GM12878 (cell line): ENCODE measurements around the gene PHF23. TPM values are rescaled to one million over a fixed set of nuclear protein-coding genes. Genes with fewer than 3 reads are reported as not detected.

Experiments used
- ATAC-seq: fragments of 200-7000 bp; cut with Tn5 transposase; 3 replicates; pipeline ENCODE4 v1.9.1; 2020; ENCODE audit warnings: mild to moderate bottlenecking, moderate library complexity
- BruUV-seq: library from RNA; stranded (reverse); fragments of 400-500 nt; replicated peaks from 2 replicates; lab custom pipeline; 2021; lab: Mats Ljungman, UMichigan
- CTCF ChIA-PET: fragments of 300-600 bp; sonication (Branson Sonifier 250); formaldehyde crosslinking; extraction: SDS; loops from one replicate; lab custom pipeline; 2021; ENCODE audit warnings: inconsistent platforms; lab: Yijun Ruan, JAX
- POLR2A ChIA-PET: fragments of 350-600 bp; formaldehyde crosslinking; extraction: SDS; loops from one replicate; lab custom pipeline; 2021; ENCODE audit warnings: inconsistent platforms; lab: Charles Lee
- RAD21 ChIA-PET: fragments of 300-600 bp; sonication (Branson Sonifier 250); formaldehyde crosslinking; loops from one replicate; lab custom pipeline; 2023; ENCODE audit warnings: antibody characterized with exemption; ENCODE audit not compliant: unreplicated experiment; lab: Charles Lee
- SMC1A ChIA-PET: fragments of 300-600 bp; sonication (Branson Sonifier 250); formaldehyde crosslinking; loops from one replicate; lab custom pipeline; 2023; ENCODE audit not compliant: unreplicated experiment, uncharacterized antibody; lab: Charles Lee
- DNase-seq: peaks from one replicate; pipeline ENCODE4 v3.0.0-alpha.2; 2011; ENCODE audit warnings: low read depth, low spot score
- FAIRE-seq: peaks from 3 replicates; lab custom pipeline; 2011; peaks lifted over from hg19 to GRCh38; lab: Jason Lieb, UNC
- H2AFZ ChIP-seq: 2 replicates; pipeline ENCODE4 v1.6.0; 2011; ENCODE audit warnings: low read depth, low read length, control low read depth; ENCODE audit not compliant: control insufficient read depth
- H3K27ac ChIP-seq: 2 replicates; pipeline ENCODE4 v1.5.1; 2011; ENCODE audit warnings: control low read depth; ENCODE audit not compliant: control insufficient read depth, insufficient read depth
- H3K27me3 ChIP-seq, 2 experiments: replicated peaks in 1 of 2; 2 replicates each; pipeline versions ENCODE4 v1.6.0 to v1.6.1; 2011; ENCODE audit warnings: low read length in 1 of 2; ENCODE audit not compliant: control insufficient read depth in 2 of 2, insufficient read depth in 2 of 2
- H3K36me3 ChIP-seq, 2 experiments: 2 replicates each; pipeline ENCODE4 v1.5.1; 2011; ENCODE audit warnings: low read length in 1 of 2; ENCODE audit not compliant: control insufficient read depth in 2 of 2, insufficient read depth in 2 of 2
- H3K4me1 ChIP-seq: 2 replicates; pipeline ENCODE4 v1.6.1; 2011; ENCODE audit warnings: mild to moderate bottlenecking, low read length, moderate library complexity, mixed read lengths; ENCODE audit not compliant: control insufficient read depth, insufficient read depth
- H3K4me2 ChIP-seq: 2 replicates; pipeline ENCODE4 v1.6.0; 2011; ENCODE audit warnings: control low read depth; ENCODE audit not compliant: control insufficient read depth, insufficient read depth
- H3K4me3 ChIP-seq: fragments of 200-600 bp; sonication (generic); 2 replicates; pipeline ENCODE4 v1.5.1; 2016
- H3K79me2 ChIP-seq: 2 replicates; pipeline ENCODE4 v1.6.0; 2011; ENCODE audit warnings: low read length; ENCODE audit not compliant: control insufficient read depth, insufficient read depth
- H3K9ac ChIP-seq: 2 replicates; pipeline ENCODE4 v1.8.0; 2011; ENCODE audit warnings: low read length, control low read depth, mixed read lengths; ENCODE audit not compliant: control insufficient read depth, insufficient read depth
- H3K9me3 ChIP-seq: replicated peaks from 3 replicates; pipeline ENCODE4 v1.5.1; 2011; ENCODE audit warnings: mild to moderate bottlenecking, low read length; ENCODE audit not compliant: control insufficient read depth, insufficient read depth
- H4K20me1 ChIP-seq: 2 replicates; pipeline ENCODE4 v1.6.0; 2011; ENCODE audit not compliant: control insufficient read depth, insufficient read depth
- CBX5 ChIP-seq: sonication (generic); IDR thresholded peaks from 2 replicates; pipeline ENCODE4 v1.6.1; 2016; ENCODE audit warnings: low read depth, moderate library complexity, mild to moderate bottlenecking, inconsistent platforms
- CHD1 ChIP-seq: IDR thresholded peaks from 2 replicates; pipeline ENCODE4 v1.6.1; 2012; ENCODE audit warnings: low read depth, low read length, improper control_type of control experiment
- FOXM1 ChIP-seq: IDR thresholded peaks from 2 replicates; pipeline ENCODE4 v1.6.1; 2012; ENCODE audit warnings: low read depth, mild to moderate bottlenecking, inconsistent platforms, low read length, moderate library complexity
- HCFC1 ChIP-seq: fragments of 150-350 bp; IDR thresholded peaks from 2 replicates; pipeline ENCODE4 v1.6.1; 2014; ENCODE audit warnings: low read length
- HDAC6 ChIP-seq: fragments of 200-600 bp; sonication (generic); IDR thresholded peaks from one replicate; pipeline ENCODE4 v1.8.0; 2017; ENCODE audit warnings: antibody characterized with exemption; ENCODE audit not compliant: unreplicated experiment
- HSF1 ChIP-seq: fragments of 150-350 bp; IDR thresholded peaks from 2 replicates; pipeline ENCODE4 v1.6.1; 2014; ENCODE audit warnings: mild to moderate bottlenecking, low read depth, low read length
- KAT2A ChIP-seq: conservative IDR thresholded peaks from 2 replicates; pipeline ENCODE4 v1.6.1; 2011; ENCODE audit warnings: low read depth, low read length; ENCODE audit not compliant: control insufficient read depth
- MEF2A ChIP-seq: IDR thresholded peaks from 2 replicates; pipeline ENCODE4 v1.6.1; 2011; ENCODE audit warnings: low read depth, mild to moderate bottlenecking, low read length, moderate library complexity; ENCODE audit not compliant: insufficient read depth
- MLLT1 ChIP-seq: fragments of 450-650 bp; IDR thresholded peaks from 2 replicates; pipeline ENCODE4 v1.6.1; 2016; ENCODE audit warnings: mild to moderate bottlenecking
- MYB ChIP-seq: fragments of 150-350 bp; IDR thresholded peaks from 2 replicates; pipeline ENCODE4 v1.6.1; 2014; ENCODE audit warnings: mild to moderate bottlenecking, low read depth, low read length, borderline replicate concordance
- PAX8 ChIP-seq: fragments of 450-650 bp; IDR thresholded peaks from 2 replicates; pipeline ENCODE4 v1.6.1; 2017; ENCODE audit warnings: mild to moderate bottlenecking, moderate library complexity
- POLR2A ChIP-seq: IDR thresholded peaks from 2 replicates; pipeline ENCODE4 v1.6.1; 2011; ENCODE audit warnings: low read depth, mild to moderate bottlenecking, low read length
- POU2F2 ChIP-seq: IDR thresholded peaks from 3 replicates; pipeline ENCODE4 v1.6.1; 2011; ENCODE audit warnings: low read depth, mild to moderate bottlenecking, low read length, borderline replicate concordance
- RELB ChIP-seq: fragments of 450-650 bp; IDR thresholded peaks from 2 replicates; pipeline ENCODE4 v1.6.1; 2017; ENCODE audit warnings: low read depth, mild to moderate bottlenecking, moderate library complexity
- RFX5 ChIP-seq: IDR thresholded peaks from 2 replicates; pipeline ENCODE4 v1.6.1; 2011; ENCODE audit warnings: low read depth, low read length, improper control_type of control experiment
- TCF3 ChIP-seq: IDR thresholded peaks from 2 replicates; pipeline ENCODE4 v1.6.1; 2012; ENCODE audit warnings: low read depth, mild to moderate bottlenecking, low read length, borderline replicate concordance; ENCODE audit not compliant: insufficient read depth
- TCF7 ChIP-seq: IDR thresholded peaks from 2 replicates; pipeline ENCODE4 v1.6.1; 2014; ENCODE audit warnings: antibody characterized with exemption, borderline replicate concordance
- ZNF24 ChIP-seq: fragments of 450-650 bp; IDR thresholded peaks from 2 replicates; pipeline ENCODE4 v1.6.1; 2017; ENCODE audit warnings: antibody characterized with exemption, mild to moderate bottlenecking
- WGBS: methylation state at CpG from one replicate; pipeline ENCODE4 v1.1.6; 2016; ENCODE audit warnings: low lambda C conversion rate; ENCODE audit not compliant: insufficient replicate concordance, insufficient coverage; ENCODE audit errors: missing lambda C conversion rate; 5-methylcytosine and 5-hydroxymethylcytosine counted together
- in situ Hi-C: fragments of 300-500 bp; cut with MboI; formaldehyde crosslinking; loops from 9 replicates; pipeline ENCODE4 v1.14.3; 2018; ENCODE audit warnings: mixed read lengths
- intact Hi-C: fragments of 100-400 bp; cut with micrococcal nuclease; formaldehyde crosslinking; loops from one replicate; pipeline ENCODE4 v1.14.2; 2022; ENCODE audit not compliant: unreplicated experiment
- polyA plus RNA-seq, 11 experiments: library from polyadenylated mRNA; depleted of rRNA in 4 of 11; unstranded in 6 of 11; stranded (reverse) in 5 of 11; fragments of >200 nt; fragmentation: Nextera tagmentation in 4 of 11; fragmentation: Illumina TruSeq in 1 of 11; extraction: Ambion mirVana in 4 of 11; extraction: Trizol in 1 of 11; gene quantifications; 1 replicate in 1 of 11; 2 replicates in 10 of 11; pipeline versions ENCODE4 v1.2.1 to v1.2.3, GENCODE V29; 2011 to 2016; ENCODE audit warnings: inconsistent platforms in 2 of 11, missing spikeins in 2 of 11, low read depth in 1 of 11
- total RNA-seq, 4 experiments: library from RNA; depleted of rRNA in 3 of 4; stranded (reverse); fragments of >200 nt in 3 of 4; fragmentation: Illumina TruSeq in 1 of 4; extraction: Trizol in 1 of 4; gene quantifications; 2 replicates each; pipeline versions ENCODE4 v1.2.1 to v1.2.3, GENCODE V29; 2013 to 2021

PHF23 gene
- total and polyA plus RNA-seq, 10 of the 15 experiments (the other 5 are each of a cell fraction or from before 2014, with no cell fraction given), result 8.2 to 84.8 (median 32.6) TPM

- Histone ChIP-seq H4K20me1 (no peaks in the 10 kb centered on the region), H3K4me2 (no peak overlapping the region), H3K27me3 (no peaks in the 10 kb centered on the region), H3K36me3 (peaks cover 2 to 13% of the 10 kb centered on the region in 2 experiments; a peak in 2 of 4 replicates), H2AFZ (no peak overlapping the region), H3K9me3 (no peaks in the 10 kb centered on the region), H3K4me1 (no peaks in the 10 kb centered on the region; the same call in 1 of the 2 replicates), H3K79me2 (peaks cover 31% of the 10 kb centered on the region), H3K27ac (no peak overlapping the region), H3K9ac (no peak overlapping the region), H3K4me3 (no peak overlapping the region)
- CTCF ChIA-PET, result interaction anchor here (1.2 kb wide), 2 partner anchors 13 to 42 kb away, joined by 4 to 7 read pairs; no protein-coding TSS in a partner anchor
- RAD21 ChIA-PET, result no interaction called here
- DNase-seq (no peak), FAIRE-seq (no peak), ATAC-seq (no peak)
- TF ChIP-seq PAX8, result no peak
- no peak for TF ChIP-seq RELB
- no peak for TF ChIP-seq RFX5
- TF ChIP-seq MYB, result no peak
- TF ChIP-seq TCF3, result no peak
- TF ChIP-seq POLR2A, result no peak
- no peak for TF ChIP-seq TCF7
- no peak for TF ChIP-seq CBX5
- no peak for TF ChIP-seq MLLT1
- TF ChIP-seq CHD1, result no peak
- no peak for TF ChIP-seq ZNF24
- TF ChIP-seq FOXM1, result no peak
- no peak for TF ChIP-seq MEF2A
- no peak for TF ChIP-seq HSF1
- TF ChIP-seq HCFC1, result no peak
- no peak for TF ChIP-seq KAT2A
- no peak for TF ChIP-seq POU2F2
- no peak for TF ChIP-seq HDAC6
- in situ Hi-C loops (no loop called here), intact Hi-C loops (no loop called here)
- SMC1A ChIA-PET, result interaction anchor here (1.5 kb wide), 1 partner anchor 9 kb away, joined by 6 read pairs; no protein-coding TSS in a partner anchor
- WGBS, result 96% methylated on average over 4 of the region's 4 CpGs
- no TSS peak for BruUV-seq
- POLR2A ChIA-PET, result interaction anchor here (0.6 to 1.4 kb wide), 3 partner anchors 34 to 191 kb away, joined by 3 to 4 read pairs (median 3); no protein-coding TSS in a partner anchor
These were observed 15.3 kb upstream of the PHF23 start for GRCh38 chr17:7254511-7254910.
